Loucy (cell line): ENCODE results near the gene MGAT5.

Experiments used
- EZH2phosphoT487 ChIP-seq: fragments of 200-600 bp; IDR thresholded peaks from 2 replicates; pipeline ENCODE4 v1.6.1; 2018; ENCODE audit warnings: antibody characterized with exemption, mild to moderate bottlenecking, moderate library complexity, borderline replicate concordance
- TF ChIP-seq, protein P1 (sequence below): fragments of 200-600 bp; sonication (generic); conservative IDR thresholded peaks from 2 replicates; pipeline ENCODE4 v1.5.1; 2014; ENCODE audit warnings: mild to moderate bottlenecking, antibody characterized with exemption, low read length

DNA sequence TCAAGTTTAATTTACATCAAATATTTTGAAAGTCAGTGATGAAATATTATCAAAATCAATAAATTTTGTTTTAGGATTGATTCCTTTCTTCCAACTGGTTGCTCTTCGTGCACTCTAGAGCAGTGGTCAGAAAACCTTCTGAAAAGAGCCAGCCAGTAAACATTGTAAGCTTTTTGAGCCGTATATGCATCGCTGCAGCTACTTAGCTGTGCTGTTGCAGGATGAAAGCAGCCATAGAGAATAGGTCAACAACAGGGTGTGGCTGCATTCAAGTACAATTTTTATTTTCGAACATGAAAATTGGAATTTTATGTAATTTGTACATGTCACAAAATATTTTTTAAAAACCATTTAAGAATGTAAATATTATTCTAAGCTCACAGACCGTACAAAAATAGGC, 94.9 kb downstream of the MGAT5 start:
- TF ChIP-seq, protein P1, sequence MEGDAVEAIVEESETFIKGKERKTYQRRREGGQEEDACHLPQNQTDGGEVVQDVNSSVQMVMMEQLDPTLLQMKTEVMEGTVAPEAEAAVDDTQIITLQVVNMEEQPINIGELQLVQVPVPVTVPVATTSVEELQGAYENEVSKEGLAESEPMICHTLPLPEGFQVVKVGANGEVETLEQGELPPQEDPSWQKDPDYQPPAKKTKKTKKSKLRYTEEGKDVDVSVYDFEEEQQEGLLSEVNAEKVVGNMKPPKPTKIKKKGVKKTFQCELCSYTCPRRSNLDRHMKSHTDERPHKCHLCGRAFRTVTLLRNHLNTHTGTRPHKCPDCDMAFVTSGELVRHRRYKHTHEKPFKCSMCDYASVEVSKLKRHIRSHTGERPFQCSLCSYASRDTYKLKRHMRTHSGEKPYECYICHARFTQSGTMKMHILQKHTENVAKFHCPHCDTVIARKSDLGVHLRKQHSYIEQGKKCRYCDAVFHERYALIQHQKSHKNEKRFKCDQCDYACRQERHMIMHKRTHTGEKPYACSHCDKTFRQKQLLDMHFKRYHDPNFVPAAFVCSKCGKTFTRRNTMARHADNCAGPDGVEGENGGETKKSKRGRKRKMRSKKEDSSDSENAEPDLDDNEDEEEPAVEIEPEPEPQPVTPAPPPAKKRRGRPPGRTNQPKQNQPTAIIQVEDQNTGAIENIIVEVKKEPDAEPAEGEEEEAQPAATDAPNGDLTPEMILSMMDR, result no peak
- no peak for TF ChIP-seq EZH2phosphoT487
